ENCODE results near the gene DDX47. TPM values are rescaled to one million over a fixed set of nuclear protein-coding genes. Genes with fewer than 3 reads are reported as not detected.

Gene DDX47
- total and polyA plus RNA-seq, 4 donors = 20.2 to 37.2 (median 25.9) TPM

DNA sequence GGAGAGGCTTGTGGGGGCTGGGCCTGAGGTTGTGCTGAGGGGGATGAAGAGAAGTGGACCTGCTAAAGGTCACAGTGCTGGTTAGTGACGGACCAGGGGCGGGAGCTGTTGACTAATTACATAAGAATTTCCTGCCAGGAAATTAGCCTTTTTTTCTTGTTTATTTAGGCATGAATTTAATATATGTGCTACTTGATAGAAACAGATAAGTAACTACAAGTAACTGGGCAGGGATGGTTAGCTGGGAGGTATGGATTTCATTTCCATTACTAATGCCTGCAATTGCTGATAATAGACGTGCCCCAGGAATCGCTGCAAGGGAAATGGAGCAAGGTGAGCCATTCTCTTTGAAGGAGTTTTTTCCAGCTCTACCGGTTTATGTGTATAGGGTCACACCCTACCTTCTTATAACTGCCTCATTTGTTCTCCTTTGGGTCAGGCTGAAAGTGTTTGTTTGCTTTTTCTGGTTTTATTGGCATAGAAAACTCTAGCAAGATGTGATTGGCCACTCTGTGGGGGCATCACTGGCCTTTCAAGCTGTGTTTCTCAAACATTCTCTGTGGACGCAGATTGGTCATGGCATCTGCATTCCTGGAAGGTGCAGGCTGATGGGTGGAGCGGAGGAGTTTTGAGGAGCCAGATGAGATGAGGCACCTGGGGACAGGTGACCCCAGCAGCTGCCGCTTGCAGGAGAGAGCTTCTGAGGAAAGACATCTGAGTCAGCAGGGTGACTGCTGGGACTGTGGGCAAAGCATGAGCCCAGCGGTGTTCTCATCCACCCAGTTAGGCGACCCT is 59.2 kb downstream of the DDX47 start:
- H3K4me3 ChIP-seq (ENCODE audit: low read depth in 1 of 3, low read length in 3 of 3) = no peak overlapping the region
- peaks cover 0 to 2% (median 0%) of the 10 kb centered on the region in 4 donors for H3K4me1 ChIP-seq (ENCODE audit: control insufficient read depth in 4 of 4, insufficient read depth in 4 of 4, low read length in 3 of 4)
- no peaks in the 10 kb centered on the region for H3K36me3 ChIP-seq (ENCODE audit: control insufficient read depth in 4 of 4, insufficient read depth in 3 of 4, low read depth in 1 of 4, low read length in 3 of 4)
- WGBS = 70% methylated on average over 10 of the region's 10 CpGs
- no peaks in the 10 kb centered on the region for H3K9me3 ChIP-seq (ENCODE audit: control insufficient read depth in 4 of 4, low read length in 3 of 4)
- TF ChIP-seq HNF4G (IDR thresholded peaks at IDR 0.05) = no peak
- no peak for TF ChIP-seq ZBTB33 (IDR thresholded peaks at IDR 0.05)
- TF ChIP-seq EGR1 (IDR thresholded peaks at IDR 0.05; ENCODE audit: low read depth in 2 of 2) = no peak
- TF ChIP-seq SP1 (IDR thresholded peaks at IDR 0.05) = no peak
- no peak for TF ChIP-seq RXRA (IDR thresholded peaks at IDR 0.05)
- TF ChIP-seq TAF1 (conservative IDR thresholded peaks at IDR 0.05) = no peak
- no peak for TF ChIP-seq FOXA1 (IDR thresholded peaks at IDR 0.05)
- TF ChIP-seq MAX (IDR thresholded peaks at IDR 0.05) = no peak
- no peak for TF ChIP-seq YY1 (IDR thresholded peaks at IDR 0.05)
- TF ChIP-seq RAD21 (IDR thresholded peaks at IDR 0.05) = no peak
- TF ChIP-seq JUND (IDR thresholded peaks at IDR 0.05) = no peak
- TF ChIP-seq ATF3 (IDR thresholded peaks at IDR 0.05) = no peak
- TF ChIP-seq FOXA2 (IDR thresholded peaks at IDR 0.05) = no peak
- TF ChIP-seq NR2F2 (IDR thresholded peaks at IDR 0.05) = no peak
- TF ChIP-seq, protein P1, sequence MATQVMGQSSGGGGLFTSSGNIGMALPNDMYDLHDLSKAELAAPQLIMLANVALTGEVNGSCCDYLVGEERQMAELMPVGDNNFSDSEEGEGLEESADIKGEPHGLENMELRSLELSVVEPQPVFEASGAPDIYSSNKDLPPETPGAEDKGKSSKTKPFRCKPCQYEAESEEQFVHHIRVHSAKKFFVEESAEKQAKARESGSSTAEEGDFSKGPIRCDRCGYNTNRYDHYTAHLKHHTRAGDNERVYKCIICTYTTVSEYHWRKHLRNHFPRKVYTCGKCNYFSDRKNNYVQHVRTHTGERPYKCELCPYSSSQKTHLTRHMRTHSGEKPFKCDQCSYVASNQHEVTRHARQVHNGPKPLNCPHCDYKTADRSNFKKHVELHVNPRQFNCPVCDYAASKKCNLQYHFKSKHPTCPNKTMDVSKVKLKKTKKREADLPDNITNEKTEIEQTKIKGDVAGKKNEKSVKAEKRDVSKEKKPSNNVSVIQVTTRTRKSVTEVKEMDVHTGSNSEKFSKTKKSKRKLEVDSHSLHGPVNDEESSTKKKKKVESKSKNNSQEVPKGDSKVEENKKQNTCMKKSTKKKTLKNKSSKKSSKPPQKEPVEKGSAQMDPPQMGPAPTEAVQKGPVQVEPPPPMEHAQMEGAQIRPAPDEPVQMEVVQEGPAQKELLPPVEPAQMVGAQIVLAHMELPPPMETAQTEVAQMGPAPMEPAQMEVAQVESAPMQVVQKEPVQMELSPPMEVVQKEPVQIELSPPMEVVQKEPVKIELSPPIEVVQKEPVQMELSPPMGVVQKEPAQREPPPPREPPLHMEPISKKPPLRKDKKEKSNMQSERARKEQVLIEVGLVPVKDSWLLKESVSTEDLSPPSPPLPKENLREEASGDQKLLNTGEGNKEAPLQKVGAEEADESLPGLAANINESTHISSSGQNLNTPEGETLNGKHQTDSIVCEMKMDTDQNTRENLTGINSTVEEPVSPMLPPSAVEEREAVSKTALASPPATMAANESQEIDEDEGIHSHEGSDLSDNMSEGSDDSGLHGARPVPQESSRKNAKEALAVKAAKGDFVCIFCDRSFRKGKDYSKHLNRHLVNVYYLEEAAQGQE (IDR thresholded peaks at IDR 0.05) = no peak
- no peak for TF ChIP-seq HNF4A (conservative IDR thresholded peaks at IDR 0.05)
- TF ChIP-seq CTCF (IDR thresholded peaks at IDR 0.05; ENCODE audit: low read depth, low read length, missing input control) = no peak
- no peak for TF ChIP-seq GABPA (IDR thresholded peaks at IDR 0.05 in 1 of 2, conservative IDR thresholded peaks at IDR 0.05 in 1 of 2)
- no peak overlapping the region for H3K27ac ChIP-seq (ENCODE audit: low read depth in 1 of 2, low read length in 2 of 2)
- DNase-seq (ENCODE audit: low spot score) = no peak
- no peaks in the 10 kb centered on the region for H3K27me3 ChIP-seq (ENCODE audit: control insufficient read depth in 4 of 4, insufficient read depth in 4 of 4, low read length in 3 of 4)
- H3K9ac ChIP-seq (ENCODE audit: low read depth in 1 of 2, low read length in 2 of 2) = no peak overlapping the region
